Astrocyte (in vitro differentiated cells and primary cell): ENCODE measurements around the gene LRRC3B.

ENCODE experiments used
- CTCF ChIP-seq: IDR thresholded peaks from 2 replicates; pipeline ENCODE4 v1.5.1; 2011; ENCODE audit warnings: low read depth, mild to moderate bottlenecking, inconsistent platforms, low read length, moderate library complexity; ENCODE audit not compliant: insufficient read depth
- EZH2 ChIP-seq: IDR thresholded peaks from 2 replicates; pipeline ENCODE4 v1.6.1; 2012; ENCODE audit warnings: mild to moderate bottlenecking, low read length, inconsistent platforms; ENCODE audit not compliant: insufficient read depth

- TF ChIP-seq CTCF (no peak), EZH2 (no peak)
Measured at GRCh38 chr3:26624209-26624765, 1.7 kb downstream of the LRRC3B start.
